ENCODE data around the gene PIBF1.
"Not testable (repeated sequence)": the region's sequence is repeated elsewhere in the genome, so short reads cannot be mapped to it uniquely, and the experiment has no call there.

PIBF1 gene, protein sequence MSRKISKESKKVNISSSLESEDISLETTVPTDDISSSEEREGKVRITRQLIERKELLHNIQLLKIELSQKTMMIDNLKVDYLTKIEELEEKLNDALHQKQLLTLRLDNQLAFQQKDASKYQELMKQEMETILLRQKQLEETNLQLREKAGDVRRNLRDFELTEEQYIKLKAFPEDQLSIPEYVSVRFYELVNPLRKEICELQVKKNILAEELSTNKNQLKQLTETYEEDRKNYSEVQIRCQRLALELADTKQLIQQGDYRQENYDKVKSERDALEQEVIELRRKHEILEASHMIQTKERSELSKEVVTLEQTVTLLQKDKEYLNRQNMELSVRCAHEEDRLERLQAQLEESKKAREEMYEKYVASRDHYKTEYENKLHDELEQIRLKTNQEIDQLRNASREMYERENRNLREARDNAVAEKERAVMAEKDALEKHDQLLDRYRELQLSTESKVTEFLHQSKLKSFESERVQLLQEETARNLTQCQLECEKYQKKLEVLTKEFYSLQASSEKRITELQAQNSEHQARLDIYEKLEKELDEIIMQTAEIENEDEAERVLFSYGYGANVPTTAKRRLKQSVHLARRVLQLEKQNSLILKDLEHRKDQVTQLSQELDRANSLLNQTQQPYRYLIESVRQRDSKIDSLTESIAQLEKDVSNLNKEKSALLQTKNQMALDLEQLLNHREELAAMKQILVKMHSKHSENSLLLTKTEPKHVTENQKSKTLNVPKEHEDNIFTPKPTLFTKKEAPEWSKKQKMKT

DNA sequence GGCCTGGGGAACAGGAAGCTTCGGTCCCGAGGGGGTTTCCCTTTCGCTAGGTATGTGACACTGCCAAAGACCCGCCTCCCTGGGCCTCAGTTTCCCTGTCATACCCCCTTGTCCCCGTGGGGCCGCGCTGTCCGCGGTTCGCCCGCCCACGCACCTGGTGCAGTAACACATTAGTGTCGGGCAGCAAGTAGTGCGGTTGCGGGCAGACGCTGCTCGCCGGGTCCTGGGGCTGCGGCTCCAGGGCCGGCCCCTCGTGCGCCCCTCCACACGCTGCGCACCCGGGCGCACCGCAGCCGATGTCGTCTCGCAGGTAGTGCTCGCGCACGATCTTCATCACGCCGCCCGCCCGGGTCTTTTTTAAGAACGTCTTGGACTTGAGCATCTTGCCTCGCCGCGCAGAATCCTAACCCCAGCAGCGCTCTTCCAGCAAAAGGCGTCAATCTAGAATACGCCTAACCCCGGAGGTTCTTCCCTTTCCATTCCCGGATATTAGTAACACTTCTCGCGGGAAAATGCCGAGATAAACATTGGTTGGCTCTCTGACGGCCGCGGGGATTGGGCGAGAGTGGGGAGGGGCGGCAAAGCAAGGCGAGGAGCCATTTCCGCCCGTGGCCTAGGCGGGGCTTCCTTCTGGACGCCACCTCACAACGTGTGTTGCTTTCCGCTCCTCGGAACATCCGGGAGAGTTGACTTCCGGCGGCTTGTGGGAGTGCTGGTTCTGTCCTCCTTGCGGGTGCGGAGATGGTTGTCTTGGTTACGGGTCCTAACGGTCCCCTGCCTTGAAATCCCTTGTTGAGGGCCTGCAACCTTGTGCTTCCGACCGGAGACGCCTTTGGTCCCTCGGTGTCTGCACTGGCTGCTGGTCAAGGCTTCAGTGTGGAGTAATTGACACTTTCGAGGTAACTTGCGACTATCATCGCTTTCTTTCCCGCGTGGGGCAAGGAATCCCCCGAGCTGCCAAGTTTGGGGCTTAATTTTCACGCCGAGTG is at the start of gene PIBF1, which contains the start of gene DIS3:
TSS of gene PIBF1 (plus strand) at position 683 of the 989 bp plus-strand sequence. CDS start 1,337 bp downstream, outside the sequence.
TSS of gene DIS3 (minus strand) at position 450 of the 989 bp plus-strand sequence. CDS start at position 382, 68 bp downstream.
- DNase-seq = peak; percentile 99

GRCh38 chr13:72737033-72737432 is 44.9 kb upstream of the PIBF1 start:
- no peak for DNase-seq

DNA sequence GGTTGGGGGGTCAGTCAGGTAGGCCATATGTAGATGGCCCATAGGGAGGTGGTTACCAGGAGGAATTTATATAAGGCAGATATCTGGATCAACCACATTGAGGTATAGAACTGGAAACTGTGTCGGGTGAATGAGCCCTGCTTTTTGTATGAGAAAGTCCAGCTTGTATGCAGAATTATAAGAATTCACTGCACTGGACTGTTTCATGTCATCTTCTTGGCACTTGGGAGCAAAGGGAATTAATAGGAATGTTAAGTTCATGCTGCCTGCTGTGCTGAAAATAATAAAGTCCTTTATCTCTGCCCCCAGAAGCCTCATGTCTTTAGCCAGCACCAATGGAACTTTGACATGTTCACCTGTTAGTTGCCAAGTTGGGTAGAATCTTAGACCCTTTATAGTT is 41.9 kb upstream of the PIBF1 start:
- DNase-seq = no peak

- no peak for DNase-seq
These were observed 36.7 kb upstream of the PIBF1 start for GRCh38 chr13:72745260-72745659.

DNA sequence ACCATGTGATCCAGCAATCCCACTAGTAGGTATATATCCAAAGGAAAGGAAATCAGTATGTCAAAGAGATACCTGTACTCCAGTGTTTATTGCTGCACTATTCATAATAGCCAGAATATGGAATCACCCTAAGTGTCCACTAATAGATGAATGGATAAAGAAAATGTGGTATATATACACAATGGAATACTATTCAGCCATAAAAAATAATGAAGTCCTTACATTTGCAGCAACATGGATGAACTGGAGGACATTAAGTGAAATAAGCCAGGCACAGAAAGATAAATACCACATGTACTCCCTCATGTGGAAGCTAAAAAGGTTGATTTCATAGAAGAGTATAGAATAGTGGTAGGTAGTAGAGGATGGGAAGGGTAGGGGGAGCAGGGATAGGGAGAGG is 30.7 kb upstream of the PIBF1 start:
- DNase-seq = no peak

DNA sequence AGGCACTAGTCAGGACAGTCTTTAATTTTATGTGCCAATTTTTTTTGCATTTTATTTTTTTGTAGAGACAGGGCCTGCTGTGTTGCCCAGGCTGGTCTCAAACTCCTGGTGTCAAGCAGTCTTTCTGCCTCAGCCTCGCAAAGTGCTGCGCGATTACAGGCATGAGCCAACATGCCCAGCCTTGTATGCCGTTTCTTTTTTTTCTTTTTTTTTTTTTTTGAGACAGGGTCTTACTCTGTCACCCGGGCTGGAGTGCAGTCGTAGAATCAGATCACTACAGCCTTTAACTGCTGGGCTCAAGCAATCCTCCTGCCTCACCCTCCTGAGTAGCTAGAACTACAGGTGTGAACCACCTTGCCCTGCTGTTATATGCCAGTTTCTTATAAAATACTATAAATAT is 27.8 kb upstream of the PIBF1 start:
- no peak for DNase-seq

- DNase-seq = no peak
These were observed 24.0 kb upstream of the PIBF1 start for GRCh38 chr13:72757792-72758535.

- no peak for DNase-seq
These were observed 21.7 kb upstream of the PIBF1 start for GRCh38 chr13:72760189-72760588.

- DNase-seq = no peak
These were observed 18.5 kb upstream of the PIBF1 start for GRCh38 chr13:72763411-72763810.

DNA sequence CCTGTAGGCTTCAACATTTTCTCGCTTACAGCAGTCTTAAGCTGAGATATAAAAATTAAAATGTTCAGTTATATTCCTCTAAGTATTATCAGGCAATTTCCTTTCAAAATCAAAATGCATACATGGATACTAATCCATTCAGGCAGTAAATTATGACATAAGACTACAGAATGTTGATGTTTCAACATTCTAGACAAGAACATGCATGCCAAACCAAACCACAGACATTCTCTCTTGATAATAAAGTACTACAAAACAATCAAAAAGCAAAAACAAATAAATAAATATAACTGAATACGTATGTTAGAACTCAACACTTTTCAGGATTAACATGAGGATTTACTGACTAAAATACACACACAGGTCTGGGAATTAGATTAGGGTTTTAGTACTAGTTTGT is 7.9 kb upstream of the PIBF1 start:
- no peak for DNase-seq

DNA sequence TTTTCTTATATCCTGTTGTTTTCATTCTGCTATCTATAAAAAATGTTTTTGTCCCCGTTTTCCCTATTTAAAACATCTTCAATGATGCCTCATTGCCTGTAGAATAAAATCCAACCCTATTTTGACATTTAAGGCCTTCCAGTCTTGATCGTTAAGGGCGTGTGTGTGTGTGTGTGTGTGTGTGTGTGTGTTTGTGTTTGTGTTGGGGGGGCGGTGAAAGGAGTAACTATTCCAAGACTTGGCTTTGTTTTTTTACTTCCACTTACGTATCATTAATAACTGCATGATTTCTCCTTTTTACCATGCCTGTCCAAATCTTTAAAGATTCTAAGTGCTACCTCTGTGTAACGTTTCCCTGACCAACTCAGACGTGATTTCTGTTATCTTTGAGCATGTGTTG is 784 bp downstream of the PIBF1 start:
- DNase-seq = no peak

DNA sequence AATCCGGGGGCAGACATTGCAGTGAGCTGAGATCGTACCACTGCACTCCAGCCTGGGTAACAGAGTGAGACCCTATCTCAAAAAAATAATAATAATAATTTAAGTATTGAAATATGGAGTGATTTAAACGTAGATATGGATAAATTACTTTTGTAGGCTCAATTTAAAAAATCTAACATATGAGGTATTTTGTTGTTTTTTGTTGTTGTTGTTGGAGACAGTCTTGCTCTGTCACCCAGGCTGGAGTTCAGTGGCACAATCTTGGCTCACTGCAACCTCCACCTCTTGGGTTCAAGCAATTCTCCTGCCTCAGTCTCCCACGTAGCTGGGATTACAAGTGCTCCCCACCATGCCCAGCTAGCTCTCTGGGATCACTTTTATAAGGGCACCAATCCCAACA is 2.7 kb downstream of the PIBF1 start:
- not testable (repeated sequence) for DNase-seq

DNA sequence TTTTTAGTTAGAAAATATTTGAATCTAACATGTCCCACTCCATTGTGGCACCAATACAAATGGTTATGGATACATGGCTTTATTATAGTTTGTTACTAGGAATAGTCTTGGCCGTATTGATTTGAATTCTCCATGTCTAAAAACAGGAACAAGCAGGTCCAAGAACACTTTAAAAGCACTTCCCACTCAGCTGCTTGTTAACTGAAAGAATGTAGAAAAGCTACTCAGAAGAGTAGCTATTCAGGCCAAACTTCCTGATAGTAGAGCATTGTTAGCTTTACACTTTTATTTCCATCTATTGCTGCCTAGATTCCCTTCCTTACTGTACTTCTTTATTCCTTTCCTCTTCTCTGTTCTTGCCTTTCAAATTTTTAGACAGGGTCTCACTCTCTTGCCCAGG is 6.9 kb downstream of the PIBF1 start:
- peak; percentile 18 for DNase-seq

DNA sequence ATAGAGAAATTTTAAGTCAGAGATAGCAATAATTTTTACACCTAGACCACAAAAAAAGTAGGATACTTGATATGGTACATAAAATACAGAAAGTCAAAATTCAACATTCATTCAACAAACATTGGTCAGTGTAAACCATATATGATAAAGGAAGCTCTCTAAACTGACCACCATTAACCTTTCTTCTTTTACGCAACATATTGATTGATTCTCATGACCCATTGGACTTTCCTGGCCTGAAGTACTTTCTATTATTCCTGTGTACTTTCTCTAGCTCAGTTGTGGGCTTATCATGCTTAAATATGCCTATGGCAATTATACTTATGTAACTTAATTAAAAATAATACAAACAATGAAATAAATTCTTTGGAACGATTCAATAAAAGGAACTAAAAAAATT is 10.7 kb downstream of the PIBF1 start:
- no peak for DNase-seq

GRCh38 chr13:72798817-72799216 is 16.9 kb downstream of the PIBF1 start:
- DNase-seq = no peak

- DNase-seq = no peak
These were observed 22.4 kb downstream of the PIBF1 start for GRCh38 chr13:72804301-72804700.

DNA sequence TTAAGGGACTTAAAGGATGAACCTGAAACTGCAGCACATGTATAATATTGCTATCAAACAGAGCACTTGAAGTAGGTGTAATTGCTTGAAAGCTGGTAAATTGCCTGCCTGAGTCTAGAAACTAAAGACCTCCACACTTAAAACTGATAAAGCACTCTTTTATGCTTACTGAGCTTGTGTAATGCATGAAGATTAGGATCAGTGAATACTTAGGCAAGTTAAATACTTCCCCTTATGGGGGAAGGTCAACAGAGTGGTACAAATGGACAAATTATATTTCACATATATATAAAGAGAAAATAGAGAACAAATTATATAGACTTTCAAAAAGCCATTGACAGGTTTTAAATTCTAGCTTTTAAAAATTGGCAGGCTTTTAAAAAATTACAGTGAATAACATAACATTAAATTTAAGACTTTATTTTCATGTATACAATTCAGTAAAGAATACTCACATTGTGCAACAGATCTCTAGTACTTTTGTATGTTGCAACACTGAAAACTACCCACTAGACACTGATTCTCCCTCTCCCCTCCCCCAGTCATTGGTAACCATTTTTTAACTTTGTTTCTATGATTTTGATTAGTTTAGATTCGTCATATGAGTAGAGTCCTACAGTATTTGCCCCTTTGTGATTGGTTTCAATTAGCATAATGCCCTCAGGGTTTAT is 23.9 kb downstream of the PIBF1 start:
- DNase-seq = peak; percentile 91

GRCh38 chr13:72806514-72806913 is 24.6 kb downstream of the PIBF1 start:
- DNase-seq = not testable (repeated sequence)

DNA sequence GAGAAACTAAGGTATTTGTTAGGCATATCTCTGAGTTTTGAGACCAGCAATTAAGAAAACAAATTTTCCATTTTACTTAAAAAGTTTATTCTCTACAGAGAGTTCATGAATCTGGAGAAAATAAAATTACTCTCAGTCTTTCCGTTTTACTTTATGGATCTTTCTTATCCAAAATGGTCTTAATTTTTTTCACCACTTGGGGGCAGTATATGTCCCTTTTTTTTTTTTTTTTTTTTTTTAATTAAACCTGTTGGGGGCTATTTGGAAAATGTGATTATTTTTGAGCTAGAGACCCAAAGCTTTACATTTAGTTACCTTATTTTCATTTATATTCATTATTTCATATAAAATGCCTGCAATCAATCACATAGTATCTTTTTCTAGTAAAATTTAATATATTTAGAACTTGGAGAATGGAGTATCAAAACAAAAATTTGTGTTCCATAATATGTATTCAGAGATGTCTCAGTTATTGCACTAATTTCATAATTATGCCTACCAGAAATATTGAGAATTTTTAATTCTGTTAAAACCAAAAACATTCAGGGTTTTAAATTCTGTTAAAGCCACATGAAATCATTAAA is 27.1 kb downstream of the PIBF1 start:
- no peak for DNase-seq

GRCh38 chr13:72820156-72820897 is 38.4 kb downstream of the PIBF1 start:
- DNase-seq = no peak
